ENCODE measurements around the gene GALNTL6.

Gene GALNTL6

DNA sequence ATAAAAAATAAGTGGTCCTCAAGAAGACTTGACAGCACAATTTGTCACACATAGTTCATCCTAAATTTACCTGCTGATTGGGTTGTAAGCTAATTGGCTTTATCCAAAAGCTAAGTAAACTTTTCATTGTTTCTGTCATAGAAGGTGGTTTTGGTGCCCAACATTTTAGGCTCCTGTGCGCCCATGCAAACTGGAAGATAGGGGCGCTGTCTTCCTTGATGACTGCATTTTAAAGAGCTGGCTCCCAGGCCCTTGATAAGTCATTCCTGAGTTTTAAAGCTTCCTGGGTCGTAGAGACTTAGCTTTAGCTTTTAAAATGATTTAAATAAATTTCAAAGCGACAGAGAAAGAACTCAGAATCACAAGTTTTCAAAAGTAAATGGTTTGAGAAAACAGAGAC is 730.0 kb downstream of the GALNTL6 start:
- Histone ChIP-seq H3K79me2 (ENCODE audit: insufficient read depth, low read length) (no peaks in the 10 kb centered on the region), H3K4me2 (ENCODE audit: low read depth, low read length, poor library complexity, severe bottlenecking) (no peak overlapping the region), H4K20me1 (ENCODE audit: insufficient read depth, low read length, poor library complexity, severe bottlenecking) (no peaks in the 10 kb centered on the region), H3K27me3 (ENCODE audit: insufficient read depth, low read length, poor library complexity, severe bottlenecking) (no peaks in the 10 kb centered on the region), H3K9me3 (ENCODE audit: insufficient read depth, low read depth, low read length) (no peaks in the 10 kb centered on the region), H3K9me2 (replicated peaks; ENCODE audit: low read depth, low read length) (no peaks in the 10 kb centered on the region), H3F3A (ENCODE audit: low read depth) (no peaks in the 10 kb centered on the region), H3K36me3 (ENCODE audit: insufficient read depth, low read length) (no peaks in the 10 kb centered on the region), H3K4me3 (ENCODE audit: low read length, poor library complexity, severe bottlenecking) (no peak overlapping the region), H2AFZ (ENCODE audit: low read length) (no peak overlapping the region), H3K9ac (ENCODE audit: low read depth, low read length, poor library complexity, severe bottlenecking) (no peak overlapping the region), H3K4me1 (ENCODE audit: insufficient read depth, low read length, poor library complexity, severe bottlenecking) (no peaks in the 10 kb centered on the region)
- TF ChIP-seq, protein P1, sequence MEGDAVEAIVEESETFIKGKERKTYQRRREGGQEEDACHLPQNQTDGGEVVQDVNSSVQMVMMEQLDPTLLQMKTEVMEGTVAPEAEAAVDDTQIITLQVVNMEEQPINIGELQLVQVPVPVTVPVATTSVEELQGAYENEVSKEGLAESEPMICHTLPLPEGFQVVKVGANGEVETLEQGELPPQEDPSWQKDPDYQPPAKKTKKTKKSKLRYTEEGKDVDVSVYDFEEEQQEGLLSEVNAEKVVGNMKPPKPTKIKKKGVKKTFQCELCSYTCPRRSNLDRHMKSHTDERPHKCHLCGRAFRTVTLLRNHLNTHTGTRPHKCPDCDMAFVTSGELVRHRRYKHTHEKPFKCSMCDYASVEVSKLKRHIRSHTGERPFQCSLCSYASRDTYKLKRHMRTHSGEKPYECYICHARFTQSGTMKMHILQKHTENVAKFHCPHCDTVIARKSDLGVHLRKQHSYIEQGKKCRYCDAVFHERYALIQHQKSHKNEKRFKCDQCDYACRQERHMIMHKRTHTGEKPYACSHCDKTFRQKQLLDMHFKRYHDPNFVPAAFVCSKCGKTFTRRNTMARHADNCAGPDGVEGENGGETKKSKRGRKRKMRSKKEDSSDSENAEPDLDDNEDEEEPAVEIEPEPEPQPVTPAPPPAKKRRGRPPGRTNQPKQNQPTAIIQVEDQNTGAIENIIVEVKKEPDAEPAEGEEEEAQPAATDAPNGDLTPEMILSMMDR (conservative IDR thresholded peaks at IDR 0.05; ENCODE audit: low read length): 0 out of 2 replicates have a peak, but pooled peaks have one; percentile 9
- no peak for TF ChIP-seq EZH2phosphoT487 (IDR thresholded peaks at IDR 0.05; ENCODE audit: borderline replicate concordance)

DNA sequence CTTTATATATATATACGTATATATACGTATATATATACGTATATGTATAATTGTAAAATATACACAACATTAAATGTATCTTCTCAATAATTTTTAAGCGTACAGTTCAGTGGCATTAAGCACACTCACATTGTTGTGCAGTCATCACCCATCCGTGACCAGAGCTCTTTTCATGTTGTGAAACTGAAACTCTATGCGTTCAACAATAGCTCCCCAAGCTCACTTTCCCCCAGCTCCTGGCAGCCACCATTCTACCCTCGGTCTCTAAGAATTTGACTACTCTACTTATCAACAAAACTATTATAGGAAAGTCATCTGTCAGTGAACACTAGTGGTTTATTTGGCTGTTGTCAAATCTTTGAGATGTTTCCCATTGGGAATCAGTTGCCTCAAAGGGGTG is 733.6 kb downstream of the GALNTL6 start:
- Histone ChIP-seq H4K20me1 (ENCODE audit: insufficient read depth, low read length, poor library complexity, severe bottlenecking) (no peaks in the 10 kb centered on the region), H3K36me3 (ENCODE audit: insufficient read depth, low read length) (no peaks in the 10 kb centered on the region), H3K9me2 (replicated peaks; ENCODE audit: low read depth, low read length) (no peaks in the 10 kb centered on the region), H3F3A (ENCODE audit: low read depth) (no peaks in the 10 kb centered on the region), H3K79me2 (ENCODE audit: insufficient read depth, low read length) (no peaks in the 10 kb centered on the region), H3K4me2 (ENCODE audit: low read depth, low read length, poor library complexity, severe bottlenecking) (no peak overlapping the region), H3K4me1 (ENCODE audit: insufficient read depth, low read length, poor library complexity, severe bottlenecking) (no peaks in the 10 kb centered on the region), H2AFZ (ENCODE audit: low read length) (no peak overlapping the region), H3K9ac (ENCODE audit: low read depth, low read length, poor library complexity, severe bottlenecking) (no peak overlapping the region), H3K9me3 (ENCODE audit: insufficient read depth, low read depth, low read length) (no peaks in the 10 kb centered on the region), H3K4me3 (ENCODE audit: low read length, poor library complexity, severe bottlenecking) (no peak overlapping the region), H3K27me3 (ENCODE audit: insufficient read depth, low read length, poor library complexity, severe bottlenecking) (no peaks in the 10 kb centered on the region)
- TF ChIP-seq, protein P1 (conservative IDR thresholded peaks at IDR 0.05; ENCODE audit: low read length): no peak
- no peak for TF ChIP-seq EZH2phosphoT487 (IDR thresholded peaks at IDR 0.05; ENCODE audit: borderline replicate concordance)

DNA sequence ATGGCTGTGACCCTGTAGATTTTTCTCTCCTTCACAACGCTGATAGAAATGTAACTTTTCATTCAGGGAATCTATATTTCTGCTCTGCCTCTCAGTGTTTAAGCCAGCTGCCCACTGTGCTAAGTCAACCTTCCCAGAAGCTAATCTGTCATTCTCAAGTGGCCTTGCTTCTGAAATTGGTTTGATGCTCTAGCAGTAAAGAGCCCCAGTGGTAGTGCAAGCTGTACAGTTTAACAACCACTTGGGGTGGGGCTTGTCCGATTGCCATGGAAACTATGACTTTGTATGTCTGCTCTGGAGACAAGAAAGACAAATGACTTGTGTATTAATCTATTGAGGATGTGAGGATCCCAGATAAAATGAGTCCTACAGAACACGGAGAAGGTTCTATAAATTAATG is 734.5 kb downstream of the GALNTL6 start:
- Histone ChIP-seq H3K4me2 (ENCODE audit: low read depth, low read length, poor library complexity, severe bottlenecking) (no peak overlapping the region), H3K9ac (ENCODE audit: low read depth, low read length, poor library complexity, severe bottlenecking) (no peak overlapping the region), H3F3A (ENCODE audit: low read depth) (no peaks in the 10 kb centered on the region), H4K20me1 (ENCODE audit: insufficient read depth, low read length, poor library complexity, severe bottlenecking) (no peaks in the 10 kb centered on the region), H3K36me3 (ENCODE audit: insufficient read depth, low read length) (no peaks in the 10 kb centered on the region), H3K79me2 (ENCODE audit: insufficient read depth, low read length) (no peaks in the 10 kb centered on the region), H3K9me2 (replicated peaks; ENCODE audit: low read depth, low read length) (no peaks in the 10 kb centered on the region), H3K4me1 (ENCODE audit: insufficient read depth, low read length, poor library complexity, severe bottlenecking) (no peaks in the 10 kb centered on the region), H2AFZ (ENCODE audit: low read length) (no peak overlapping the region), H3K9me3 (ENCODE audit: insufficient read depth, low read depth, low read length) (no peaks in the 10 kb centered on the region), H3K27me3 (ENCODE audit: insufficient read depth, low read length, poor library complexity, severe bottlenecking) (no peaks in the 10 kb centered on the region), H3K4me3 (ENCODE audit: low read length, poor library complexity, severe bottlenecking) (no peak overlapping the region)
- TF ChIP-seq, protein P1 (conservative IDR thresholded peaks at IDR 0.05; ENCODE audit: low read length): no peak
- TF ChIP-seq EZH2phosphoT487 (IDR thresholded peaks at IDR 0.05; ENCODE audit: borderline replicate concordance): no peak
